K562 (cell line): ENCODE results near the gene C6orf47. TPM values are rescaled to one million over a fixed set of nuclear protein-coding genes. Genes with fewer than 3 reads are reported as not detected.

Experiments
- CCAR2 ChIP-seq: fragments of 200-400 bp; formaldehyde crosslinking; IDR thresholded peaks from 2 replicates; pipeline ENCODE4 v1.6.1; 2017; ENCODE audit warnings: mild to moderate bottlenecking, low read depth, low read length
- FOS ChIP-seq: IDR thresholded peaks from 3 replicates; pipeline ENCODE4 v1.6.1; 2011; ENCODE audit not compliant: insufficient read length; ENCODE audit errors: extremely low read depth
- GABPB1 ChIP-seq: sonication (generic); formaldehyde crosslinking; IDR thresholded peaks from 2 replicates; pipeline ENCODE4 v1.8.0; 2022; ENCODE audit warnings: mild to moderate bottlenecking, missing genetic modification reagents
- GATA2 ChIP-seq: sonication (generic); formaldehyde crosslinking; IDR thresholded peaks from 2 replicates; pipeline ENCODE4 v1.4.0; 2020; ENCODE audit warnings: mild to moderate bottlenecking, missing genetic modification reagents
- NRF1 ChIP-seq, 2 experiments: fragments of 450-650 bp; IDR thresholded peaks in 1 of 2; conservative IDR thresholded peaks in 1 of 2; 2 replicates each; pipeline ENCODE4 v1.6.1; 2014; ENCODE audit warnings: mild to moderate bottlenecking in 2 of 2
- PHF8 ChIP-seq: fragments of 200-600 bp; sonication (generic); IDR thresholded peaks from 2 replicates; pipeline ENCODE4 v1.6.1; 2012; ENCODE audit warnings: mixed run types, mild to moderate bottlenecking, inconsistent platforms, low read length, moderate library complexity, borderline replicate concordance
- SREBF1 ChIP-seq: fragments of 150-350 bp; IDR thresholded peaks from 2 replicates; pipeline ENCODE4 v1.6.1; 2014; ENCODE audit warnings: antibody characterized with exemption, low read depth, low read length, borderline replicate concordance
- TGIF2 ChIP-seq: sonication (generic); formaldehyde crosslinking; IDR thresholded peaks from 2 replicates; pipeline ENCODE4 v1.8.1; 2022; ENCODE audit warnings: mild to moderate bottlenecking, missing genetic modification reagents, moderate library complexity
- ZNF165 ChIP-seq: fragments of 250-450 bp; sonication (Bioruptor Pico); IDR thresholded peaks from 2 replicates; pipeline ENCODE4 v1.4.0; 2020; ENCODE audit warnings: borderline replicate concordance
- ZNF316 ChIP-seq: fragments of 450-650 bp; IDR thresholded peaks from 2 replicates; pipeline ENCODE4 v1.6.1; 2016
- polyA plus RNA-seq, 8 experiments: library from polyadenylated mRNA; depleted of rRNA in 4 of 8; stranded (reverse) in 5 of 8; unstranded in 3 of 8; fragments of >200 nt; fragmentation: Nextera tagmentation in 2 of 8; fragmentation: Illumina TruSeq in 1 of 8; extraction: Ambion mirVana in 2 of 8; extraction: Trizol in 1 of 8; gene quantifications; 2 replicates each; pipeline versions ENCODE4 v1.2.1 to v1.2.3, GENCODE V29; 2011 to 2014; ENCODE audit warnings: inconsistent platforms in 1 of 8, missing spikeins in 1 of 8
- total RNA-seq, 7 experiments: library from RNA; depleted of rRNA in 6 of 7; stranded (reverse); fragments of >200 nt in 6 of 7; fragmentation: Illumina TruSeq in 2 of 7; extraction: Trizol in 2 of 7; gene quantifications; 2 replicates each; pipeline versions ENCODE4 v1.2.1 to v1.2.3, GENCODE V29; 2011 to 2021; ENCODE audit warnings: low replicate concordance in 1 of 7
- TF ChIP-seq, protein P1 (sequence below): fragments of 450-650 bp; IDR thresholded peaks from 2 replicates; pipeline ENCODE4 v1.6.1; 2018; ENCODE audit not compliant: partially characterized antibody
- TF ChIP-seq, protein P2 (sequence below): fragments of 450-650 bp; IDR thresholded peaks from 2 replicates; pipeline ENCODE4 v1.6.1; 2016; ENCODE audit warnings: mild to moderate bottlenecking
- TF ChIP-seq, protein P3 (sequence below): fragments of 250-450 bp; sonication (Bioruptor Pico); IDR thresholded peaks from 2 replicates; pipeline ENCODE4 v1.8.0; 2021; ENCODE audit warnings: moderate library complexity, mild to moderate bottlenecking, inconsistent platforms
- TF ChIP-seq, protein P4 (sequence below): sonication (generic); formaldehyde crosslinking; IDR thresholded peaks from 2 replicates; pipeline ENCODE4 v1.8.0; 2022; ENCODE audit warnings: mild to moderate bottlenecking, missing genetic modification reagents

C6orf47 gene
- total and polyA plus RNA-seq, 9 of the 15 experiments (the other 6 are each of a cell fraction or from before 2014, with no cell fraction given): 0.14 to 43.8 (median 27.0) TPM

DNA sequence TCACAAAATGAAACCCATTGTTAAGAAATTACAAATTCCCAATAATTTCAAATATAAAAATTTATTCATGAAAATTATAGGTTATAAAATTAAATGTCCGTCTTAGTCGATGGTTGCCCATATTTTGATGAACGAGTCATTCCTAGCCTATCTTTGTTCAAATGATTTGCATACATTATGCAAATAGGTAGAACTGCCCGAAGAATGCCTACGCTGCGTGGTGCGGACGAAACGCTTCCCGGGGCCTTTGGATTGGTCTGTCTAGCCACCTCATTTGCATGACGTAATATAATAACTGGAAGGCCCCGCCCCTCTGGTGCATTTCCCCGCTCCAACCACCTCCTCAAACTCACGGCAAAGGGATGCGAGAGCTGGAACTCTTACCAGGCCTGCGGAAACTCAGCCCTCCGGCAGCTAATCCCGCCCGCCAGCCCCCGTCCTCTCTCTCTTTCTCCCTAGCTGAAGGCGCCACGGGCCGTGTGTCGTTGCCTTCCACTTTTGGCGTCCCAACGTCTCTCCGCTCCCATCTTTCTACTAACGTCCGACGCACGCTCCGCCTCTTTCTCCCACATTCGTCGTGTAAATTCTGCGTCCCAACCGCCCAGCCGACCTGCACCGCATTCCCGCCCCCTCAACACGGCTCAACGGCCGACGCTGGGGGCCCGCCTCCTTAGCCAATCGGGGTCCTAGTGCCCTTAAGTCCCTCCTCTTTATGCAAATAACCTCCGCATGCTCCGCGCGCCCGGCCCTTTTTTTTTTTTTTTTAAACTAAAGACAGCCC is 40.6 kb downstream of the C6orf47 start (continued):
- no peak for TF ChIP-seq GABPB1
- TF ChIP-seq, protein P1, sequence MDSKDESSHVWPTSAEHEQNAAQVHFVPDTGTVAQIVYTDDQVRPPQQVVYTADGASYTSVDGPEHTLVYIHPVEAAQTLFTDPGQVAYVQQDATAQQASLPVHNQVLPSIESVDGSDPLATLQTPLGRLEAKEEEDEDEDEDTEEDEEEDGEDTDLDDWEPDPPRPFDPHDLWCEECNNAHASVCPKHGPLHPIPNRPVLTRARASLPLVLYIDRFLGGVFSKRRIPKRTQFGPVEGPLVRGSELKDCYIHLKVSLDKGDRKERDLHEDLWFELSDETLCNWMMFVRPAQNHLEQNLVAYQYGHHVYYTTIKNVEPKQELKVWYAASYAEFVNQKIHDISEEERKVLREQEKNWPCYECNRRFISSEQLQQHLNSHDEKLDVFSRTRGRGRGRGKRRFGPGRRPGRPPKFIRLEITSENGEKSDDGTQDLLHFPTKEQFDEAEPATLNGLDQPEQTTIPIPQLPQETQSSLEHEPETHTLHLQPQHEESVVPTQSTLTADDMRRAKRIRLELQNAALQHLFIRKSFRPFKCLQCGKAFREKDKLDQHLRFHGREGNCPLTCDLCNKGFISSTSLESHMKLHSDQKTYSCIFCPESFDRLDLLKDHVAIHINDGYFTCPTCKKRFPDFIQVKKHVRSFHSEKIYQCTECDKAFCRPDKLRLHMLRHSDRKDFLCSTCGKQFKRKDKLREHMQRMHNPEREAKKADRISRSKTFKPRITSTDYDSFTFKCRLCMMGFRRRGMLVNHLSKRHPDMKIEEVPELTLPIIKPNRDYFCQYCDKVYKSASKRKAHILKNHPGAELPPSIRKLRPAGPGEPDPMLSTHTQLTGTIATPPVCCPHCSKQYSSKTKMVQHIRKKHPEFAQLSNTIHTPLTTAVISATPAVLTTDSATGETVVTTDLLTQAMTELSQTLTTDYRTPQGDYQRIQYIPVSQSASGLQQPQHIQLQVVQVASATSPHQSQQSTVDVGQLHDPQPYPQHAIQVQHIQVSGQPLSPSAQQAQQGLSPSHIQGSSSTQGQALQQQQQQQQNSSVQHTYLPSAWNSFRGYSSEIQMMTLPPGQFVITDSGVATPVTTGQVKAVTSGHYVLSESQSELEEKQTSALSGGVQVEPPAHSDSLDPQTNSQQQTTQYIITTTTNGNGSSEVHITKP: peak; percentile 90
- TF ChIP-seq, protein P2, sequence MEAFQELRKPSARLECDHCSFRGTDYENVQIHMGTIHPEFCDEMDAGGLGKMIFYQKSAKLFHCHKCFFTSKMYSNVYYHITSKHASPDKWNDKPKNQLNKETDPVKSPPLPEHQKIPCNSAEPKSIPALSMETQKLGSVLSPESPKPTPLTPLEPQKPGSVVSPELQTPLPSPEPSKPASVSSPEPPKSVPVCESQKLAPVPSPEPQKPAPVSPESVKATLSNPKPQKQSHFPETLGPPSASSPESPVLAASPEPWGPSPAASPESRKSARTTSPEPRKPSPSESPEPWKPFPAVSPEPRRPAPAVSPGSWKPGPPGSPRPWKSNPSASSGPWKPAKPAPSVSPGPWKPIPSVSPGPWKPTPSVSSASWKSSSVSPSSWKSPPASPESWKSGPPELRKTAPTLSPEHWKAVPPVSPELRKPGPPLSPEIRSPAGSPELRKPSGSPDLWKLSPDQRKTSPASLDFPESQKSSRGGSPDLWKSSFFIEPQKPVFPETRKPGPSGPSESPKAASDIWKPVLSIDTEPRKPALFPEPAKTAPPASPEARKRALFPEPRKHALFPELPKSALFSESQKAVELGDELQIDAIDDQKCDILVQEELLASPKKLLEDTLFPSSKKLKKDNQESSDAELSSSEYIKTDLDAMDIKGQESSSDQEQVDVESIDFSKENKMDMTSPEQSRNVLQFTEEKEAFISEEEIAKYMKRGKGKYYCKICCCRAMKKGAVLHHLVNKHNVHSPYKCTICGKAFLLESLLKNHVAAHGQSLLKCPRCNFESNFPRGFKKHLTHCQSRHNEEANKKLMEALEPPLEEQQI: no peak
- TF ChIP-seq GATA2 (CRISPR knock-in tag): no peak
- TF ChIP-seq, protein P3, sequence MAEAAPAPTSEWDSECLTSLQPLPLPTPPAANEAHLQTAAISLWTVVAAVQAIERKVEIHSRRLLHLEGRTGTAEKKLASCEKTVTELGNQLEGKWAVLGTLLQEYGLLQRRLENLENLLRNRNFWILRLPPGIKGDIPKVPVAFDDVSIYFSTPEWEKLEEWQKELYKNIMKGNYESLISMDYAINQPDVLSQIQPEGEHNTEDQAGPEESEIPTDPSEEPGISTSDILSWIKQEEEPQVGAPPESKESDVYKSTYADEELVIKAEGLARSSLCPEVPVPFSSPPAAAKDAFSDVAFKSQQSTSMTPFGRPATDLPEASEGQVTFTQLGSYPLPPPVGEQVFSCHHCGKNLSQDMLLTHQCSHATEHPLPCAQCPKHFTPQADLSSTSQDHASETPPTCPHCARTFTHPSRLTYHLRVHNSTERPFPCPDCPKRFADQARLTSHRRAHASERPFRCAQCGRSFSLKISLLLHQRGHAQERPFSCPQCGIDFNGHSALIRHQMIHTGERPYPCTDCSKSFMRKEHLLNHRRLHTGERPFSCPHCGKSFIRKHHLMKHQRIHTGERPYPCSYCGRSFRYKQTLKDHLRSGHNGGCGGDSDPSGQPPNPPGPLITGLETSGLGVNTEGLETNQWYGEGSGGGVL (CRISPR knock-in tag): no peak
- peak; percentile 25; the same call in 1 of the 2 replicates for TF ChIP-seq SREBF1
- TF ChIP-seq ZNF165 (CRISPR knock-in tag): peak; percentile 82; the same call in 1 of the 2 replicates
- peak; percentile 54 for TF ChIP-seq ZNF316
- peak; percentile 91 to 92 for TF ChIP-seq NRF1 (conservative IDR thresholded peaks at IDR 0.05 in 1 of 2, IDR thresholded peaks at IDR 0.05 in 1 of 2)
- TF ChIP-seq, protein P4, sequence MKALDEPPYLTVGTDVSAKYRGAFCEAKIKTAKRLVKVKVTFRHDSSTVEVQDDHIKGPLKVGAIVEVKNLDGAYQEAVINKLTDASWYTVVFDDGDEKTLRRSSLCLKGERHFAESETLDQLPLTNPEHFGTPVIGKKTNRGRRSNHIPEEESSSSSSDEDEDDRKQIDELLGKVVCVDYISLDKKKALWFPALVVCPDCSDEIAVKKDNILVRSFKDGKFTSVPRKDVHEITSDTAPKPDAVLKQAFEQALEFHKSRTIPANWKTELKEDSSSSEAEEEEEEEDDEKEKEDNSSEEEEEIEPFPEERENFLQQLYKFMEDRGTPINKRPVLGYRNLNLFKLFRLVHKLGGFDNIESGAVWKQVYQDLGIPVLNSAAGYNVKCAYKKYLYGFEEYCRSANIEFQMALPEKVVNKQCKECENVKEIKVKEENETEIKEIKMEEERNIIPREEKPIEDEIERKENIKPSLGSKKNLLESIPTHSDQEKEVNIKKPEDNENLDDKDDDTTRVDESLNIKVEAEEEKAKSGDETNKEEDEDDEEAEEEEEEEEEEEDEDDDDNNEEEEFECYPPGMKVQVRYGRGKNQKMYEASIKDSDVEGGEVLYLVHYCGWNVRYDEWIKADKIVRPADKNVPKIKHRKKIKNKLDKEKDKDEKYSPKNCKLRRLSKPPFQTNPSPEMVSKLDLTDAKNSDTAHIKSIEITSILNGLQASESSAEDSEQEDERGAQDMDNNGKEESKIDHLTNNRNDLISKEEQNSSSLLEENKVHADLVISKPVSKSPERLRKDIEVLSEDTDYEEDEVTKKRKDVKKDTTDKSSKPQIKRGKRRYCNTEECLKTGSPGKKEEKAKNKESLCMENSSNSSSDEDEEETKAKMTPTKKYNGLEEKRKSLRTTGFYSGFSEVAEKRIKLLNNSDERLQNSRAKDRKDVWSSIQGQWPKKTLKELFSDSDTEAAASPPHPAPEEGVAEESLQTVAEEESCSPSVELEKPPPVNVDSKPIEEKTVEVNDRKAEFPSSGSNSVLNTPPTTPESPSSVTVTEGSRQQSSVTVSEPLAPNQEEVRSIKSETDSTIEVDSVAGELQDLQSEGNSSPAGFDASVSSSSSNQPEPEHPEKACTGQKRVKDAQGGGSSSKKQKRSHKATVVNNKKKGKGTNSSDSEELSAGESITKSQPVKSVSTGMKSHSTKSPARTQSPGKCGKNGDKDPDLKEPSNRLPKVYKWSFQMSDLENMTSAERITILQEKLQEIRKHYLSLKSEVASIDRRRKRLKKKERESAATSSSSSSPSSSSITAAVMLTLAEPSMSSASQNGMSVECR (CRISPR knock-in tag): peak; percentile 65
- TF ChIP-seq FOS: peak; percentile 61
- no peak for TF ChIP-seq CCAR2
- peak; percentile 90 for TF ChIP-seq PHF8
- TF ChIP-seq TGIF2: no peak; the same call in 1 of the 2 replicates
